ENCODE data around the gene SCUBE2.

The SCUBE2 gene

DNA sequence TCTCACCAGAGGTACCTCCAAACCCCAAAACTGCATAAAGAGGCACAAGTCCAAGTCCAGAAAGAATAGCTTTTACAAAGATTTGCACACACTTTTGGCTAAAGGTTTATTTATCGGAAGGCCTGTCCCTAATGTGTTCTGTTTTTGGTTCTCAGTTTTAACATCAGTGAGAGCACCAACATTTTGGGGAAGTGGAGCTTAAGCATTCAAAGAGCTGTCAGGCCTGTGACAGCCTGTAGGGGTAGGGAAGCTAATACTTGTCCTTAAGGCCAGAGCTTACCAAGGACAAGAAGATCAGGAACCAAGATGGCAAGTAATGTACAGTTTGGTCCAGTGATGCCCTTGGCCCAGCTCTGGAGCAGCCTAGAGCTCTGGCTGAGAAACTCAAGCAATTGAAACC, 38.9 kb upstream of the SCUBE2 start:
- Histone ChIP-seq H3K4me1 (ENCODE audit: control insufficient read depth, insufficient read depth, low read length) (peaks cover 3% of the 10 kb centered on the region; the same call in 1 of the 2 replicates), H3K9me3 (ENCODE audit: control insufficient read depth, insufficient read depth, low read depth, low read length) (peaks cover 5% of the 10 kb centered on the region; the same call in 1 of the 2 replicates), H3K9ac (ENCODE audit: low read length) (no peak overlapping the region), H3K36me3 (ENCODE audit: control insufficient read depth, insufficient read depth, low read length) (peaks cover 3% of the 10 kb centered on the region; the same call in 1 of the 2 replicates), H3K27ac (ENCODE audit: low read depth, low read length) (no peak overlapping the region), H3K4me3 (ENCODE audit: low read depth, low read length) (no peak overlapping the region), H3K27me3 (ENCODE audit: control insufficient read depth, insufficient read depth, low read length) (no peaks in the 10 kb centered on the region)

GRCh38 chr11:9126636-9127035, 35.2 kb upstream of the SCUBE2 start:
- Histone ChIP-seq H3K9me3 (ENCODE audit: control insufficient read depth, insufficient read depth, low read depth, low read length) (peaks cover 5% of the 10 kb centered on the region; the same call in 1 of the 2 replicates), H3K36me3 (ENCODE audit: control insufficient read depth, insufficient read depth, low read length) (no peaks in the 10 kb centered on the region; the same call in 1 of the 2 replicates), H3K4me3 (ENCODE audit: low read depth, low read length) (no peak overlapping the region), H3K27ac (ENCODE audit: low read depth, low read length) (no peak overlapping the region), H3K27me3 (ENCODE audit: control insufficient read depth, insufficient read depth, low read length) (no peaks in the 10 kb centered on the region), H3K9ac (ENCODE audit: low read length) (no peak overlapping the region), H3K4me1 (ENCODE audit: control insufficient read depth, insufficient read depth, low read length) (peaks cover 5% of the 10 kb centered on the region)

GRCh38 chr11:9125185-9125886, 33.9 kb upstream of the SCUBE2 start:
- no peaks in the 10 kb centered on the region for H3K36me3 ChIP-seq (ENCODE audit: control insufficient read depth, insufficient read depth, low read length)
- H3K27ac ChIP-seq (ENCODE audit: low read depth, low read length): no peak overlapping the region
- peaks cover 13% of the 10 kb centered on the region for H3K4me1 ChIP-seq (ENCODE audit: control insufficient read depth, insufficient read depth, low read length)
- no peak overlapping the region for H3K9ac ChIP-seq (ENCODE audit: low read length)
- H3K4me3 ChIP-seq (ENCODE audit: low read depth, low read length): no peak overlapping the region
- no peaks in the 10 kb centered on the region for H3K27me3 ChIP-seq (ENCODE audit: control insufficient read depth, insufficient read depth, low read length)
- peaks cover 5% of the 10 kb centered on the region; the same call in 1 of the 2 replicates for H3K9me3 ChIP-seq (ENCODE audit: control insufficient read depth, insufficient read depth, low read depth, low read length)

- peaks cover 17% of the 10 kb centered on the region for H3K4me1 ChIP-seq (ENCODE audit: control insufficient read depth, insufficient read depth, low read length)
- H3K27me3 ChIP-seq (ENCODE audit: control insufficient read depth, insufficient read depth, low read length): no peaks in the 10 kb centered on the region
- no peak overlapping the region for H3K4me3 ChIP-seq (ENCODE audit: low read depth, low read length)
- no peak overlapping the region for H3K9ac ChIP-seq (ENCODE audit: low read length)
- no peak overlapping the region for H3K27ac ChIP-seq (ENCODE audit: low read depth, low read length)
- no peaks in the 10 kb centered on the region for H3K36me3 ChIP-seq (ENCODE audit: control insufficient read depth, insufficient read depth, low read length)
- H3K9me3 ChIP-seq (ENCODE audit: control insufficient read depth, insufficient read depth, low read depth, low read length): peaks cover 5% of the 10 kb centered on the region; the same call in 1 of the 2 replicates
Observed at GRCh38 chr11:9123595-9124304, 32.4 kb upstream of the SCUBE2 start.

- H3K36me3 ChIP-seq (ENCODE audit: control insufficient read depth, insufficient read depth, low read length): no peaks in the 10 kb centered on the region
- no peaks in the 10 kb centered on the region for H3K9me3 ChIP-seq (ENCODE audit: control insufficient read depth, insufficient read depth, low read depth, low read length)
- H3K4me3 ChIP-seq (ENCODE audit: low read depth, low read length): no peak overlapping the region
- no peaks in the 10 kb centered on the region for H3K27me3 ChIP-seq (ENCODE audit: control insufficient read depth, insufficient read depth, low read length)
- H3K27ac ChIP-seq (ENCODE audit: low read depth, low read length): no peak overlapping the region
- H3K4me1 ChIP-seq (ENCODE audit: control insufficient read depth, insufficient read depth, low read length): peaks cover 17% of the 10 kb centered on the region
- H3K9ac ChIP-seq (ENCODE audit: low read length): no peak overlapping the region
Observed at GRCh38 chr11:9121469-9121796, 30.0 kb upstream of the SCUBE2 start.

DNA sequence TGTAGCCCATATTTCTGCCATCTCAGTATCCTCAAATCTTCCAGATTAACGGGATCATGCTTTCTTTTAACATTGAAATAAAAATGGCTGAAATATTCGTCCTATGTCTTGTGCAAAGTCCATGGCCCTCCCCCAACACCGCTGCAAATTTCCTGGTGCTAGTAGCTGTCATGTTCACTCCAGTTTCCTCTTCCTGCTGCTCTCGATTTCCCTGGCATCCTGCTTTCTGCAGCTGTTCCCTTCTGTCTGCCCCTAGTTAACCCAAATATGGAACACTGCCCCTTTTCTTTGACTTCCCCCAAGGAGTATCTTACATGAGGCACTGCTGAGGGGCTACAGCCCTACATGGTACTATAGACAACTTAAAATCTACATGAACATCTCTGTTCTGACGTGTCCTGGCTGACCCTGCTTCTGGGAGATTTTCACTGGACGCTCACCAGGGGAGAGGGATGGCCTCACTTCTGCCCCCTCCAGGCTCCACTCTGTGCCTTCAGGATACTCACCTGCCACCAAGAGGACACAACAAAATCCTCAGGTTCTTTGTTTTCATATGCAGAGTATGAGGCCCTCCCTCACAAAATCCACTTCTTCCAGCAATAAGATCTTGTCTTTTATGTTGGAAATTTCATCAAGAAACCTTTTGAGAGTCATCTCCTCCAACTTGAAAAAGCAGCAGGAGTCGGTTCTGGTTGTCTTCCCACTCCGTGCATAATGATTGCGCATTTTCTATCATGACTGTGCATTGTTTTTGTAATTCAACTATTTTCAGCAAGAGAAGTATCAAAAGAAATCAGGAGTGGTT, 29.5 kb upstream of the SCUBE2 start:
- Histone ChIP-seq H3K9me3 (ENCODE audit: control insufficient read depth, insufficient read depth, low read depth, low read length) (no peaks in the 10 kb centered on the region), H3K4me3 (ENCODE audit: low read depth, low read length) (peak overlapping the region; percentile 26; the same call in 1 of the 2 replicates), H3K4me1 (ENCODE audit: control insufficient read depth, insufficient read depth, low read length) (peaks cover 17% of the 10 kb centered on the region), H3K36me3 (ENCODE audit: control insufficient read depth, insufficient read depth, low read length) (no peaks in the 10 kb centered on the region), H3K27me3 (ENCODE audit: control insufficient read depth, insufficient read depth, low read length) (no peaks in the 10 kb centered on the region), H3K27ac (ENCODE audit: low read depth, low read length) (no peak overlapping the region), H3K9ac (ENCODE audit: low read length) (no peak overlapping the region)

DNA sequence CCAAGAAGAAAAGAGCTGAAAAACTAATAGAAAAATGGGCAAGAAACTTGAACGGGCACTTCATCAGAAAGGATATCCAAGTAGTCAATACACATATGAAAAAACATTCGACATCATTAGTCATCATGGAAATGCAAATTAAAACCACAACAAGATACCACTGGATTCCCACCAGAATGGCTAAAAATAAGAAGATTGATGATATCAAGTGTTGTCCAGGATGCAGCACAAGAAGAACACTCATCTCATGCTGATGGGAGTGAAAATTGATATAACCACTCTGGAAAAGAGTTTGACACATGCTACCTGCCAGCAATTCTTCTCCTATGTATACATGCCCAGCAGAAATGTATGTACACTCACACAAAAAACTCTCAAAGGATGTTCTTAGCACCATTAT, 26.9 kb upstream of the SCUBE2 start:
- Histone ChIP-seq H3K36me3 (ENCODE audit: control insufficient read depth, insufficient read depth, low read length) (no peaks in the 10 kb centered on the region), H3K27ac (ENCODE audit: low read depth, low read length) (no peak overlapping the region), H3K9ac (ENCODE audit: low read length) (no peak overlapping the region), H3K9me3 (ENCODE audit: control insufficient read depth, insufficient read depth, low read depth, low read length) (peaks cover 3% of the 10 kb centered on the region), H3K27me3 (ENCODE audit: control insufficient read depth, insufficient read depth, low read length) (no peaks in the 10 kb centered on the region), H3K4me1 (ENCODE audit: control insufficient read depth, insufficient read depth, low read length) (peaks cover 17% of the 10 kb centered on the region), H3K4me3 (ENCODE audit: low read depth, low read length) (no peak overlapping the region)

GRCh38 chr11:9112075-9112474, 20.7 kb upstream of the SCUBE2 start:
- Histone ChIP-seq H3K27me3 (ENCODE audit: control insufficient read depth, insufficient read depth, low read length) (no peaks in the 10 kb centered on the region), H3K27ac (ENCODE audit: low read depth, low read length) (no peak overlapping the region), H3K36me3 (ENCODE audit: control insufficient read depth, insufficient read depth, low read length) (no peaks in the 10 kb centered on the region), H3K4me1 (ENCODE audit: control insufficient read depth, insufficient read depth, low read length) (no peaks in the 10 kb centered on the region), H3K4me3 (ENCODE audit: low read depth, low read length) (no peak overlapping the region), H3K9ac (ENCODE audit: low read length) (no peak overlapping the region), H3K9me3 (ENCODE audit: control insufficient read depth, insufficient read depth, low read depth, low read length) (peaks cover 16% of the 10 kb centered on the region)

- no peak overlapping the region for H3K27ac ChIP-seq (ENCODE audit: low read depth, low read length)
- no peaks in the 10 kb centered on the region for H3K36me3 ChIP-seq (ENCODE audit: control insufficient read depth, insufficient read depth, low read length)
- peaks cover 16% of the 10 kb centered on the region for H3K9me3 ChIP-seq (ENCODE audit: control insufficient read depth, insufficient read depth, low read depth, low read length)
- no peak overlapping the region for H3K9ac ChIP-seq (ENCODE audit: low read length)
- H3K27me3 ChIP-seq (ENCODE audit: control insufficient read depth, insufficient read depth, low read length): no peaks in the 10 kb centered on the region
- no peak overlapping the region for H3K4me3 ChIP-seq (ENCODE audit: low read depth, low read length)
- H3K4me1 ChIP-seq (ENCODE audit: control insufficient read depth, insufficient read depth, low read length): no peaks in the 10 kb centered on the region
Observed at GRCh38 chr11:9109858-9110731, 18.7 kb upstream of the SCUBE2 start.

- H3K27me3 ChIP-seq (ENCODE audit: control insufficient read depth, insufficient read depth, low read length): no peaks in the 10 kb centered on the region
- no peaks in the 10 kb centered on the region for H3K9me3 ChIP-seq (ENCODE audit: control insufficient read depth, insufficient read depth, low read depth, low read length)
- no peaks in the 10 kb centered on the region for H3K4me1 ChIP-seq (ENCODE audit: control insufficient read depth, insufficient read depth, low read length)
- no peak overlapping the region for H3K4me3 ChIP-seq (ENCODE audit: low read depth, low read length)
- no peak overlapping the region for H3K9ac ChIP-seq (ENCODE audit: low read length)
- no peak overlapping the region for H3K27ac ChIP-seq (ENCODE audit: low read depth, low read length)
- no peaks in the 10 kb centered on the region for H3K36me3 ChIP-seq (ENCODE audit: control insufficient read depth, insufficient read depth, low read length)
Observed at GRCh38 chr11:9104580-9104979, 13.2 kb upstream of the SCUBE2 start.

All from HUES6 (cell line).